ENCODE measurements around the gene RPN2.

RPN2 gene

DNA sequence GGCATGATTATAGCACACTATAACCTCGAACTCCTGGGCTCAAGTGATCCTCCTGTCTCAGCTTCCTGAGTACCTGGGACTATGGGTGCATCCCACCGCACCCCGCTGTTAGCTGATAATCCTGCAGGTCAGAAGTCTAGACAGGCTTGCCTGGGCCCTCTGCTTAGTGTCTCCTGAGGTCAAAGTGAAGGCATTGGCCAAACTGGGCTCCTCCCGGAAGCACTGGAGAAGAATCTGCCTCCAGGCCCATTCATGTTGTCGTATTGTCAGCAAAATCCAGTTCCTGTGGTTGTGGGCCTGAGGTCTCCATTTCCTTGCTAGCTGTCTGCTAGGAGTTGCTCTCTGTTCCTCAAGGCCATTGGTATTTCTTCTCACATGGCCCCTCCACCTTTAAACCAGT is 6.6 kb downstream of the RPN2 start:
- no peak for DNase-seq (ENCODE audit: low read depth in 2 of 2)

DNA sequence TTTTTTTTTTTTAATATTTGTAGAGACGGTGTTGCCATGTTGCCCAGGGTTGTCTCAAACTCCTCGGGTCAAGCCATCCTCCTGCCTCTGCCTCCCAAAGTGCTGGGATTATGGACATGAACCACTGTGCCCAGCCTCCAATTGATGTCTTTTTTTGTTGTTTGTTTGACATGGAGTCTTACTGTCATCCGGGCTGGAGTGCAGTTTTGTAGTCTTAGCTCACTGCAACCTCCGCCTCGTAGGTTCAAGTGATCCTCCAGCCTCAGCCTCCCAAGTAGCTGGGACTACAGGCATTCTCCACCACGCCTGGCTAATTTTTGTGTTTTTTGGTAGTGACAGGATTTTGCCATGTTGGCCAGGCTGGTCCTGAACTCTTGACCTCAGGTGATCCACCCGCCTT is 9.7 kb downstream of the RPN2 start:
- DNase-seq (ENCODE audit: low read depth in 2 of 2), result no peak

DNA sequence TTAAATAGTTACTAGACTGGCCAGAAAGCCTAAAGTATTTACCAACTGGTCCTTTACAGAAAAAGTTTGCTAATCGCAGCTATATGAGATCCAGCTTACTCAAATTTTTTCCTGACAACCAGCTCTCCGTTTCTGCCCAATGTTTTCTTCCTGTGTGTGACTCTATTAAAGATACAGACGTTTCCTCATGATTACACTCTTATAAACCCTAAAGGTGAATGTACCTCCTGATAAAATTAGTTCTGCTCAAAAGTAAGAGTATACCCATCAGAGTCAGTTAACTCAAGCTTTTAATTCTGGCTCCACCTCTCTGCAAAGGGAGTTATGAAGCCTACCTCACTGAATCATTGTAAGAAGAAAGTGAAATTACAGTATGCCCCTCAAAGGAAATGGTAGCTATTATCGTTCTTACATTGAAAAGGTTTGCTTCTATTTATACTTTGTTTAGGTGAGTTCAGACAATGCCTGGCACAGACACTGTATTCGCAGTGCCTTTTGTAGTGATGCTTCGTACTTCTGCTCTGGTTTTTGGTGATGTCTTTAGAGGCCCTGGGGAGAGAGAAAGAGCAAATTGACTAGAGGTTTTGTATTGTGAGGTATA is 10.4 kb downstream of the RPN2 start:
- DNase-seq (ENCODE audit: low read depth in 2 of 2), result no peak

DNA sequence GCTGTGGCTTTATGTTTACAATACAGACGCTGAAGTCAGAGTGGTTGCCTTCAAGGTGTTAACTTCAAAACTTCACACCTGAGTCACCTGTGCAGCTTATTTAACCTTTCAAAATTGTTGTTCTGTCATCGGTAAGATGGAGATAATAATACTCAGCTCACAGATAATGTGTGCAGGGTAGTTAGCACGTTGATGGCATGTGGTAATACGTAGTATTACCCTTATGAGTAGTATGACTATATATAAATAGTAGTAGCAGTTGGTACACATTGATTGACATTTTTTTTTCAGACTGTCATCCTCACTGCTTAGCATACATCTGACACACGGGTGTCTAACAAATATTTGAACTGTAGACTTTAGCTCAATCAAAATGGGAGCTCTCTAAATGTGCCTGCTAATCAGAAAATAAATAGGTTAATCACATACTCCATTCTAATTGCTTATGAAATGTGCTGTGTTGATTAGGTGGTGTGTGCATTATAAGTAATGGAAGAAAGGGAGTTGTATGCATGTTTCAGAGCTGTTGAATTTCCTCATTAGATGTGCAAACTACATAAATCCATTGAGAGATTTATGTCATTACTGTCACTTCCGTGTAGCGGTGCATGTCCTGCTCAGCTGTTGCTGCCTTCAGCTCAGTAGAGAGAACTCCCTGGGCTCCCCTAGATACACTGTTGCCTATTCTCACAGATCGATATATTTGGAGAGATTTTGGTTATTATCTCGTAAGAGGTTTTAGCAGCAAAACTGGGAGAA is 11.4 kb downstream of the RPN2 start:
- no peak for DNase-seq (ENCODE audit: low read depth in 2 of 2)

DNA sequence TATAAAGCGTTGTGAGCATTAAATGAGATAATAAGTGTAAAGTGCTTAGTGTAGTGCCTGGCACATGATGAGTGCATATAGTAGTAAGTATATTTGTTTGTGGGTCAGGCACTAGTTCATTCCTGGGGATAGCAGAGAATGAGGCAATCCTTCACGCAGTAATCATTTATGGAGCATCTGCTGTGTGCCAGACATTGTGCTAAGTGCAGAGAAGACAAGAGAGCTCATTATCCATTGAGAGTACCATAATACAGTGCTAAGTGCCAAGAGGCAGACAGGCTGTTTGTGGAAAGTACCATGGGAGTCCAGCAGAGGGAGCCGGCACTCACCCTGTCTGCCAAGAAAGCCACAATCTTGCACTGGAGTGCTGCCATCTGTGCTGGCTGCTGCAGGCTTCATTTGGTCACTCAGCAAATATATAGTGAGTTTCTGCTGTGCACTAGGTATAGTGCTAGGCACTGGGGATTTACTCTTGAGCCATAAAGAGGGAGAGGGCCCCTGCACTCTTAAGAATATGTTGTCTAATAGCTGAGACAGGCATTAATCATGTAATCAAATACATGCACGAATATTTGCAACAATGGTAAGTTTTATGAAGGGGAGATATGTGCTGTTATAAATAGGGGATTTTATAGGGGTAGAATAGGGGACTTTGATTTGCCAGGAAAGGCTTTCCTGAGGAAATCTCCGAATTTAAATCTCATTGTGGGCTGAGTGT is 13.2 kb downstream of the RPN2 start:
- DNase-seq (ENCODE audit: low read depth in 2 of 2), result peak; percentile 35 to 55

DNA sequence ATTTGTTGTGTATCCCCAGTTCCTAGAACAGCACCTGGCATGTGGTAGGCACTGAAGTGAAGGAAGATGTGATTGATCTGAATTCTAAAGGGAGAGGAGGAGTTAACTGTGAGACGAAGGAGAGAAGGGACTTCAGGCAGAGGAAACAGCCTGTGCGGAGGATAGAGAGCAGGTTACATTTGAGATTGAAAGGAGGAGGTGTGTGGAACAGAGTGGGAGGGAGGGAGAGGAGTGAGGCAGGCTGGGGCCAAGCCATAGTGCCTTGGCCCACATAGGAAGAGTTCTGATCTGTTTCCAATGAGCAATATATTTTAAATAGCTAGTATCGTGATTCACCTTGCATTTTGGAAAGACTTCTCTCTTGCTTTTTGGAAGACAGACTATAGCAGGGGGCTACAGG is 14.1 kb downstream of the RPN2 start:
- DNase-seq (ENCODE audit: low read depth in 2 of 2), result no peak

DNA sequence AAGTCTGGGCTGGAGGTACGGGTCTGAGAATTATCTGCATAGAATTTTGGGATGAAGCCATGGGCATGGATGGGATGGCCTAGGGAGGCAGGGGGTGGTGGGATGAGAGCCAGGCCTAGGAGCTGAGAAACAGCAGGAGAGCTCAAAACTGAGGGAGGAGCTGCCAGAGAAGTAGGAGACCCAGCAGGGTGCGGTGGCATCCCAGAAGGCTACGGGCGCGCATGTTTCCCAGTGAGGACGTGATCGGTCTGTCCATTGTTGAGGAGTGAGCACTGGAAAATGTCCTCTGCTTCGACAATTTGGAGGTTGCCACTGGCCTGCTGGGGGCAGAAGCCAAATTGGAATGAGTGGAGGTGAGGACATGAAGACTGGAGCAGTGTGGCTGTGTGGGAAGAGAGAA is 14.7 kb downstream of the RPN2 start:
- DNase-seq (ENCODE audit: low read depth in 2 of 2), result no peak

DNA sequence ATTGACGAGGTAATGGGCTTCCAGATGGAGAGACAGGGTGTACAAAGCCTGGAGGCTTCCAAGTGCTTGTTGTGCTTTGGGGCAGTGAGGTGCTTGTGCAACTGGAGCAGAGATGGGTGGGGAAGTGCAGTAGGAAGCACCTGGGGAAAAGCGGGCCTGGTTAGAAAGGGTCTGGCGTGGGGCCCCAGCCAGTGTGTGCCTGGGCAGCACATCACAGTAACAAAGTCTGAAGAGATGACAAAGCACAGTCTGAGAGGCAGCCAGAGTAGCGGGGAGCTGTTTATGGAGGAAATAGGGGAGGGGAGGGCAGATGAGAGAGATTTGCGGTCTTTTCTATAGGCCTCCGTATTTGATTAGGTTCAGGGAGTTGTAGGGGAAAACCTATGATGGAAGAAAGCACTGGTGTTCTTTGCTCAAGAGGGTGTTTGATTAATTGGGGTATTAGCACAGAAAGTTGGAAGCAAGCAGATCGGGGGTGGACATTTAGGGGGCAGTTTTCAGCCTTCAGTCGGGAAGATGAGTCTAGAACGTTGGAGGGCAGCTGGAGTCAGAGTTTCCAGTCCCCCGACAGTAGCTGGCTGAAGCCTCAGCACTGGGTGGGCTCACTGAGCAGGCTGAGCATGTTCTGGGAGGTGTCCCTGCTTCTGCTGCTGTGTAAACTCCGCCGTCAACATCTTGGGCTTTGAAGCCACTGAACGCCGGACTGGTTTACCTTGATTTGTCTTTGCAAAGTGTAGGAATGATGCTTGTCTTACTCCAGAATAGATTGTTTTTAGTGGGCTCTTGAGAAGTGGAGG is 15.7 kb downstream of the RPN2 start:
- no peak for DNase-seq (ENCODE audit: low read depth in 2 of 2)

DNA sequence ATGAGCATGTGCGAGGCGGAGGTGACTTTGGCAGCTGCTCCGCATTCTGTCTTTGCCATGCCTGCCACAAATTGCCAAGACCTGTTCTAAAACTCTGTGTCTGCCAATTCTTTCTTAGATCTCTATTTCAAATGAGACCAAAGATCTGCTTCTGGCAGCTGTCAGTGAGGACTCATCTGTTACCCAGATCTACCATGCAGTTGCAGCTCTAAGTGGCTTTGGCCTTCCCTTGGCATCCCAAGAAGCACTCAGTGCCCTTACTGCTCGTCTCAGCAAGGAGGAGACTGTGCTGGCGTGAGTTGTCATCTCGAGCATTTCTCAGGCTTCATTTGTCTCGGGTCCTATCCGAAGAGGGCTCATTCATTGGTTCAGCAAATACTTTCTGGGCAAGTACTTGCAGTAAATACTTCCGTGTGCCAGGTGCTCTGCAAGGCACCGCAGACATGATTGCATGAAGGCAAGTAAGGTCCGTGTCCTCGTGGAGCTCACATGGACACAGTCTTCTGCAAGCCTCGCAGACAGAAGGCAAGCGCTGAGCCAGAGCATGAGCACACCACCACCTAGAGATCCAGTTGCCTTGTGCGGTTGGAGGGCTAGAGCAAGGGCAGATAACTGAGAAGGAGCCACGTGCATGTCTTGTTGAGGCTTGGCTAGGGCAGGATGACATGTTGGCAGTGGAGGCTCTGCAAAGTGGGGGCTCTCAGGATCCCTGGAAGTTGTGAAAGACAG is 20.0 kb downstream of the RPN2 start:
- DNase-seq (ENCODE audit: low read depth in 2 of 2), result no peak

DNA sequence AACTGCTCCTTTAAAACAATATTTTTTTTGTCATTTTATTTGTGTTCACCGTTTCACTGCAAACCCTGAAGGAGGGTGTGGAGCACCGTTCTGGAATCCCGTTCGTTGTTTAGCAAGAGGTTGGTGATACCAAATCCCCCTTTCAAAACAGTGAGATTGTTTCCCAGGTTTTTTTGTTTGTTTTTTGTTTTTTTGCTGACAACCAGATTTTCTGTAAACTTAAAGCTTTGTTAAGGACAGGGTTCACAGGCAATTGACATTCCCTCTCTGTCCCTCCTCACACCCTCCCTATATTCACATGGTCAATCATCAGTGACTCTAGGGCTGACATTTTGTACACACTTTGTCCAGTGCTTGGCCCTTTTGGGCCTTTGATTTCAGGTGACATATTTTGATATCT is 21.2 kb downstream of the RPN2 start:
- no peak for DNase-seq (ENCODE audit: low read depth in 2 of 2)

DNA sequence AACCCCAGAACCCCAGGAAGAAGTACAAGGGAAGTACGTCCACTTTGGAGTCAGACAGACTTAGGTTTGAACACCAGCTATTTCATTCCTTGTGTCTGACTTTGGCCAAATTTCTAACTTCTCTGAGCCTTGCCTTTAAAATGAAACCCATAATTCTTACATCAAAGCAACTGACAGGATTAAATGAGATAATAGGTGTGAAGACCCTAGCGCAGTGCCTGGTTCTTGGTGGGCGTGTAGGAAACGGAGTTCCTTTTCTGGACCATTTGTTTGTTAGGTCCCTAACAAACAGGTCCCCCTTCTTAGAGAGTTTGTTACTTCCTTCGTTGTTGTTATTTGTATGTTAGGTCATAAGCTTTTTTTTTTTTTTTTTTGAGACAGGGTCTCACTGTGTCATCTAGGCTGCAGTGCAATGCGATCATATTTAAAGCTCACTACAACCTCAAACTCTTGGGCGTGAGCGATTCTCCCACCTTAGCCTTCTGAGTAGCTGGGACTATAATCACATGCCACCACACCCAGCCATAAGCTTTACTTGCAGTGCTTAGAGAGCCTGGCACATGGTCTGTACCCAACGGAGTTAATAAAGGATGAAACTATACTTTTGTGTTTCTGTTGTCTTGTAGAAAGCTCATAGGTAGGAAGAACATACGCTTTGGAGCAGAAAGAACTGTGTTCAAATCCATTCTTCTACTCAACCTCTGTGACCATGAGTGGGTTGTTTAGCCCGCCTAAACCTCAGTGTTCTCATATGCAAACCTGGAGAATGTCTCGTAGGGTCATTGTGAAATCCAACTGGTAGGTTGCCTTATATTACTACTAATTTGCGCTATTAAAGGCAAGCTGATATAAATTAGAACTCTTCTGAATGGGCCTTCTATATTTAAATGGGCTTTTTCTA is 22.0 kb downstream of the RPN2 start:
- no peak for DNase-seq (ENCODE audit: low read depth in 2 of 2)

DNA sequence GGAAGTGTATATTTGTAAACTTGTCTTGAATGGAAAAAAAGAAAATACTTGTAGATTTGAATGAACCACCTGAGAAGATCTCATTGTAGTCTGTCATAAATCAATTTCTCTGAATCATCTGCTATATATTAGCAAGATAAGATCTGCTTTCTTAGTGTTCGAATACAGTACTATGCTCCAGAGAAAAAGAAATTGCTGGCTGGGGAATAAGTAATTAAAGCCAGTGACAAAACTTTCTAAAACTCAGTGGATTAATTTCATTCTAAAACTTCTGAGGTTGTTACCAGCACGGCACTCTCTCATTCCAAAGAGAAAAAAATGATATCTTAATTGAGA is 22.7 kb downstream of the RPN2 start:
- DNase-seq (ENCODE audit: low read depth in 2 of 2), result no peak

DNA sequence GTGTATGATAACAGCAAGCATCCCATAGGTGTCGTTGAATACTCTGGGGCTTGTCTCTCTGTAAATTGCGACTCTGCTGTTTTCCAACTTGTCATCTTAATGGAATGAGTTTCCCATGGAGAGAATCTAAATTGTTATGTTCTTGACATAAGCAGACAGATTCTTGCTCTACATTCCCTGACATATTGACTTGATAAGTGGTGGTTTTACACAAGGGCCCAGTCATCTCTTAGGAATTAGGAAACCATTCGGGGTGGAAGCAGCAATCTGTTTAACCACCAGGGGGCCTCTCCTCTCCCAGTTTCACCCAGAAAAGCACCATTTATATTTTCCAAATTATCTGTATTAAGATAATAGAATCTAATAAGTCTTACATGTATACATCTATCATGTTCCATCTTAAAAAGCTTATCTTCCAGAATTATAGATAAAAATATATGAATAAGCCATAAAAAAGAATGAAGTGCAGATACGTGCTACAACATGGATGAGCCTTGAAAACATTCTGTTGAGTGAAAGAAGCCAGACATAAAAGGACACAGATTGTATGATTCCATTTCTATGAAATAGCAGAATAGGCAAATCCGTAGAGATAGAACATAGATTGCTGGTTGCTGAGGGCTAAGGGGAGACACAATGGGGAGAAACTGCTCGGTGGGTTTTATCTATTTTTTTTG is 23.3 kb downstream of the RPN2 start:
- DNase-seq (ENCODE audit: low read depth in 2 of 2), result no peak

DNA sequence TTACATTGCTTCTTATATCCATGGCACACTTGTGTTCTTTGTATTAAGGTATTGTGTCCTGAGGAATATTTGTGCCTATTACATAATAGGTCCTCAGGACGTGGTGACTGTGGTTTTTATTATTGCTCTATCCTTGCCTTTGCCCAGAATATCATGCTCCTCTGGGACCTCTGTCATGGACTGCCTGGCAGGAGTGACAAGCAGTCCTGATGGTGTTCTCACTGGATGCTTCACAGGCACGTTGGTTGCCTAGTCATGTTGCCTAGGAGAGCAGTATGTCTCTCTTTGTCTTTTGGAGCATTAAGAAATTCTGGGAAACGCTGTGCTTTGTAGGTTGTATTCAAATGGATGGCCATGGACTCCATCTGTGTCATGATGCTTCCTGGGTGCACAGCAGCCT is 24.9 kb downstream of the RPN2 start:
- no peak for DNase-seq (ENCODE audit: low read depth in 2 of 2)

DNA sequence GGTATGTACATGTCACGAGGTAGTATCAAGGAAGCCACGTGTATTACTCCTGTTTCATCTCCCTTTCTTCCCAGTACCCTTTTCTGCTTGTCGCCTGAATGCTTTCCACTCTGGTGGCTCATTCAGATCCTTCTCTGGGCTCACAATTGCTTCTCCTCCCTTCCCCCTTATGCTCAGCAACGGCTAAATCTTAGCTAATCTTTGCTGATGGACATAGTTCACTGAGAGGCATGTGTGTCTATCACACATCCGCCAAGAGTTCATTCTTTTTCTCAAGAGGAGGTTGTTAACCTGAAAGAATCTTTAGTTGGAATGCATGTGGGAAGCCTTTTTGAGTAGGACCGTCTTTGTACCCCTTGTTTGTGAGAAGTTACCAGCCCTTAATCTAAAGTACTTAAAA is 26.0 kb downstream of the RPN2 start:
- no peak for DNase-seq (ENCODE audit: low read depth in 2 of 2)

DNA sequence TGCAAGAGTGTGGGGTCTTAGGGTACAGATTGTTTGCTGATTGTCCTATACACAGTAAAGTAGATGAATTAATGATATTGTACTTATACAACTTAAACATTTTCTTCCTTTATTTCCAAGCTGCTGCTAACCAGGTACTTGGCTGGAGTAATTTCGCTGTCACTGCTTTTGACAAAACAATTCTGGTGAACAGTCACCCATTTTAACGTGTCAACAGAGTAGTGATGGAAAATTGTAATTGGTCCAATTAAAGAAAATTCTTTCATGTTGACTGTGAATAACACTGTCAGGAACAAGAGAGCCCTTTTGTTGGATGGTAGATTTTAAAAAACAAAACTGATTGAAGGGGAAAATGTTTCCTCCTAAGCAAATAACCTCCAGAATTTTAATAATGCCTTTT is 26.7 kb downstream of the RPN2 start:
- DNase-seq (ENCODE audit: low read depth in 2 of 2), result no peak

DNA sequence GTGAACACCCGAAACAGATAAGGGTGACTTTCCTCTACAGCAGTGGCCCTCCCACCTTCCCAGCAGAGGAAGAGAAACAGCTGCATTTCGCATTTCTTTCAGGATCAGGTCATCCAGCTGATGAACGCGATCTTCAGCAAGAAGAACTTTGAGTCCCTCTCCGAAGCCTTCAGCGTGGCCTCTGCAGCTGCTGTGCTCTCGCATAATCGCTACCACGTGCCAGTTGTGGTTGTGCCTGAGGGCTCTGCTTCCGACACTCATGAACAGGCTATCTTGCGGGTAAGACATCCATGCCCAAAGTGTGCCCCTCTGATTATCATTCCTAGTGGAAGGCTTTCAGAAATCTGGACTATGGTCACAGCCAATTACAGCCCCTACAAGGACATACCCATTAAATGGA is 28.0 kb downstream of the RPN2 start:
- DNase-seq (ENCODE audit: low read depth in 2 of 2), result no peak

DNA sequence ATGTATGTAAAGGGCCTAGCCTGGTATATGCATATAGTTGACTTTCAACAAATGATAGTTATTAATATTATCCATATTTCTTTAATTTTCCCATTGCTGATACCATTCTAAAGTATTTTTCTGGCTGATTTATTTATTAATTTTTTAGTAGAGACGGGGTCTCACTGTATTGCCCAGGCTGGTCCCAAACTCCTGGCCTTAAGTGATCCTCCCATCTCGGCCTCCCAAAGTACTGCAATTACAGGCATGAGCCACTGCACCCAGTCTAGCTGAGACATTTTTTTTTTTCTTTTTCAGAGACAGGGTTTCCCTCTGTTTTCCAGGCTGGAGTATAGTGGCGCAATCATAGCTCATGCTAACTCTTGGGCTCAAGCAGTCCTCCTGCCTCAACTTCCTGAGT is 30.1 kb downstream of the RPN2 start:
- DNase-seq (ENCODE audit: low read depth in 2 of 2), result no peak

DNA sequence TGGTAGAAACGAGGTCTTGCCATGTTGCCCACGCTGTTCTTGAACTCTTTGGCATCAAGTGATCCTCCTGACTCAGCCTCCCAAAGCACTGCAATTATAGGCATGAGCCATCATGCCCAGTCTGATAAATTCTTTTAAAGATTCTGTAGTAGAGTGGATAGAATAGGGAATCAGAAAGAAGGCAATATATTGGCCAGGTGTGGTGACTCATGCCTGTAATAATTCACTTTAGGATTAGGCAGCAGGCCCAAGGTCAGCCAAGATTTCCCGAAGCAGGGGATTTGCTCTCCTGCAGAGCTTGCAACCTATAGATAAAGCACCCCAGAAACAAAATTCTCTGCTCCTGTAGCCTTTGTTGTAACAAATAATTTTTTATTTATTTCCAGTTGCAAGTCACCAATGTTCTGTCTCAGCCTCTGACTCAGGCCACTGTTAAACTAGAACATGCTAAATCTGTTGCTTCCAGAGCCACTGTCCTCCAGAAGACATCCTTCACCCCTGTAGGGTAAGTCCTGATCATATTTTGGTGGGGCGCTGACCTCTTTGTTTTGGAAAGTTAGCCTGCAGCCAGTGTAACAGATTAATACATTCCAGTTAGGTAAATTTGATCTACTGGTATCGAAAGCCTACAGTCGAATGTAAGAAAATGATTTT is 30.7 kb downstream of the RPN2 start:
- DNase-seq (ENCODE audit: low read depth in 2 of 2), result no peak

DNA sequence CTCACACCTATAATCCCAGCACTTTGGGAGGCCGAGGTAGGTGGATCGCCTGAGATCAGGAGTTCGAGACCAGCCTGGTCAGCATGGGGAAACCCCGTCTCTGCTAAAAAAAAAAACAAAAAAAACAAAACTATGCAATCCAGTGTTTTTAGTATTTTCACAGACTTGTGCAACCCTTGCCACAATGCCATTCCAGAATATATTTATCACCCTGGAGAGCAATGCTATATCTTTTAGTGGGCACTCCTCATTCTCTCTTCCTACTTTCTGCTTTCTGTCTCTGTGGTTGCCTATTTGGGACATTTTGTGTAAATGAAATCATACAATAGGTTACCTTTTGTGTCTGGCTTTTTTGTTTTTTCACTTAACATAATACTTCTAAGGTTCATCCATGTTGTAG is 39.3 kb downstream of the RPN2 start:
- no peak for DNase-seq (ENCODE audit: low read depth in 2 of 2)
